A549 (cell line): Measurements from ENCODE around the gene APP. TPM values are rescaled to one million over a fixed set of nuclear protein-coding genes. Genes with fewer than 3 reads are reported as not detected.

Source experiments
- ATAC-seq, 2 experiments: fragments of 200-7000 bp in 1 of 2; fragments of >200 bp in 1 of 2; cut with Nextera tagmentation in 1 of 2; cut with Tn5 transposase in 1 of 2; 3 replicates each; pipeline versions ENCODE4 v1.8.0 to v1.9.1; 2018 to 2020; ENCODE audit warnings: mild to moderate bottlenecking in 1 of 2, moderate library complexity in 1 of 2
- CTCF ChIA-PET: fragments of 300-600 bp; sonication (Branson Sonifier 250); formaldehyde crosslinking; extraction: SDS; loops from one replicate; lab custom pipeline; 2021; ENCODE audit warnings: antibody characterized with exemption, inconsistent platforms; lab: Yijun Ruan, JAX
- POLR2A ChIA-PET: fragments of 350-600 bp; formaldehyde crosslinking; extraction: SDS; loops from one replicate; lab custom pipeline; 2021; ENCODE audit warnings: antibody characterized with exemption, inconsistent platforms; lab: Yijun Ruan, JAX
- DNase-seq, 2 experiments: peaks; one replicate each; pipeline versions ENCODE4 v3.0.0 to v3.0.0-alpha.2; 2011 to 2016; ENCODE audit warnings: low read depth in 1 of 2, low spot score in 1 of 2
- FAIRE-seq: peaks from 2 replicates; lab custom pipeline; 2011; peaks lifted over from hg19 to GRCh38; lab: Jason Lieb, UNC
- H3K27ac ChIP-seq, 2 experiments: fragments of >200 bp; sonication (Bioruptor Twin); formaldehyde crosslinking; 3 replicates each; pipeline ENCODE4 v1.5.1; 2016 to 2017
- H3K4me1 ChIP-seq: fragments of >200 bp; sonication (Bioruptor Twin); formaldehyde crosslinking; 3 replicates; pipeline ENCODE4 v1.6.1; 2016
- H3K4me2 ChIP-seq: fragments of >200 bp; sonication (Bioruptor Twin); formaldehyde crosslinking; 3 replicates; pipeline ENCODE4 v1.6.1; 2016
- H3K4me3 ChIP-seq: fragments of >200 bp; sonication (Bioruptor Twin); formaldehyde crosslinking; 3 replicates; pipeline ENCODE4 v1.5.1; 2016
- H3K9me3 ChIP-seq: fragments of >200 bp; sonication (Bioruptor Twin); formaldehyde crosslinking; 3 replicates; pipeline ENCODE4 v1.6.1; 2016
- ATOH8 ChIP-seq: fragments of 250-450 bp; sonication (Bioruptor Pico); IDR thresholded peaks from 2 replicates; pipeline ENCODE4 v1.5.0; 2020; ENCODE audit warnings: low read depth, mild to moderate bottlenecking, moderate library complexity
- BCL3 ChIP-seq: fragments of >200 bp; sonication (Bioruptor Twin); formaldehyde crosslinking; IDR thresholded peaks from 3 replicates; pipeline ENCODE4 v1.6.1; 2016
- CBX2 ChIP-seq: fragments of 200-600 bp; sonication (generic); IDR thresholded peaks from 2 replicates; pipeline ENCODE4 v1.6.1; 2016; ENCODE audit warnings: low read depth, mild to moderate bottlenecking, borderline replicate concordance
- CHD4 ChIP-seq: fragments of 200-600 bp; sonication (generic); IDR thresholded peaks from 2 replicates; pipeline ENCODE4 v1.6.1; 2016; ENCODE audit warnings: antibody characterized with exemption, mild to moderate bottlenecking, borderline replicate concordance
- E2F6 ChIP-seq: IDR thresholded peaks from 2 replicates; pipeline ENCODE4 v1.6.1; 2012; ENCODE audit warnings: low read depth, borderline replicate concordance
- ELK1 ChIP-seq: fragments of 150-350 bp; IDR thresholded peaks from 2 replicates; pipeline ENCODE4 v1.6.1; 2014; ENCODE audit warnings: low read depth, mild to moderate bottlenecking, low read length
- ESRRA ChIP-seq: fragments of 150-350 bp; IDR thresholded peaks from 2 replicates; pipeline ENCODE4 v1.6.1; 2014; ENCODE audit warnings: mild to moderate bottlenecking, low read length, borderline replicate concordance
- FOSB ChIP-seq: fragments of 250-450 bp; sonication (Bioruptor Pico); IDR thresholded peaks from 2 replicates; pipeline ENCODE4 v1.5.0; 2020; ENCODE audit warnings: mild to moderate bottlenecking, moderate library complexity
- GATA3 ChIP-seq: IDR thresholded peaks from 2 replicates; pipeline ENCODE4 v1.6.1; 2012; ENCODE audit warnings: borderline replicate concordance
- HEYL ChIP-seq: fragments of 250-450 bp; sonication (Bioruptor Pico); IDR thresholded peaks from 2 replicates; pipeline ENCODE4 v1.8.0; 2021; ENCODE audit warnings: mild to moderate bottlenecking, moderate library complexity
- JUN ChIP-seq, 2 experiments: fragments of >200 bp; sonication (Bioruptor Twin); formaldehyde crosslinking; IDR thresholded peaks; 2 replicates in 1 of 2; 3 replicates in 1 of 2; pipeline ENCODE4 v1.6.1; 2016 to 2017
- KDM5A ChIP-seq: fragments of 200-600 bp; sonication (generic); IDR thresholded peaks from 2 replicates; pipeline ENCODE4 v1.6.1; 2016; ENCODE audit warnings: antibody characterized with exemption, mild to moderate bottlenecking
- MAZ ChIP-seq: fragments of 150-350 bp; IDR thresholded peaks from 2 replicates; pipeline ENCODE4 v1.6.1; 2014; ENCODE audit warnings: antibody characterized with exemption, low read depth, low read length, borderline replicate concordance
- NFE2L2 ChIP-seq: fragments of 150-350 bp; conservative IDR thresholded peaks from 2 replicates; pipeline ENCODE4 v1.6.1; 2014; ENCODE audit warnings: low read length
- NPAS2 ChIP-seq: fragments of 250-450 bp; sonication (Bioruptor Pico); IDR thresholded peaks from 2 replicates; pipeline ENCODE4 v1.8.0; 2022; ENCODE audit warnings: mild to moderate bottlenecking, moderate library complexity, borderline replicate concordance
- POLR2AphosphoS2 ChIP-seq: conservative IDR thresholded peaks from 2 replicates; pipeline ENCODE4 v1.6.1; 2012; ENCODE audit warnings: low read length, improper control_type of control experiment, inconsistent platforms
- RAD21 ChIP-seq, 2 experiments: fragments of >200 bp in 1 of 2; sonication (Bioruptor Twin) in 1 of 2; formaldehyde crosslinking in 1 of 2; IDR thresholded peaks in 1 of 2; conservative IDR thresholded peaks in 1 of 2; 2 replicates in 1 of 2; 3 replicates in 1 of 2; pipeline ENCODE4 v1.6.1; 2012 to 2018; ENCODE audit warnings: inconsistent platforms in 1 of 2
- RARB ChIP-seq: fragments of 250-450 bp; sonication (Bioruptor Pico); IDR thresholded peaks from 2 replicates; pipeline ENCODE4 v1.8.0; 2021; ENCODE audit warnings: mild to moderate bottlenecking, moderate library complexity
- RCOR1 ChIP-seq: fragments of 150-350 bp; IDR thresholded peaks from 2 replicates; pipeline ENCODE4 v1.6.1; 2014; ENCODE audit warnings: antibody characterized with exemption, low read length, low read depth
- RNF2 ChIP-seq: fragments of 200-600 bp; sonication (generic); IDR thresholded peaks from 2 replicates; pipeline ENCODE4 v1.6.1; 2016; ENCODE audit warnings: low read depth, mild to moderate bottlenecking, antibody characterized with exemption, moderate library complexity, borderline replicate concordance
- SMC3 ChIP-seq: fragments of >200 bp; sonication (Bioruptor Twin); formaldehyde crosslinking; IDR thresholded peaks from 3 replicates; pipeline ENCODE4 v1.6.1; 2018; ENCODE audit warnings: inconsistent platforms
- TP53 ChIP-seq: fragments of 250-450 bp; sonication (Bioruptor Pico); IDR thresholded peaks from 2 replicates; pipeline ENCODE4 v1.5.0; 2021; ENCODE audit warnings: mild to moderate bottlenecking, moderate library complexity
- USF2 ChIP-seq: fragments of 450-650 bp; IDR thresholded peaks from 2 replicates; pipeline ENCODE4 v1.6.1; 2014; ENCODE audit warnings: antibody characterized with exemption
- WGBS: methylation state at CpG from one replicate; pipeline ENCODE4 v1.1.6; 2017; ENCODE audit errors: missing lambda C conversion rate; 5-methylcytosine and 5-hydroxymethylcytosine counted together
- polyA plus RNA-seq, 4 experiments: library from polyadenylated mRNA; depleted of rRNA in 3 of 4; stranded (reverse); fragments of >200 nt; fragmentation: RNase III in 1 of 4; extraction: RNeasy Plus Mini Kit Qiagen cat#74134 plus additional on column Dnase treatment in 1 of 4; gene quantifications; 2 replicates in 3 of 4; 3 replicates in 1 of 4; pipeline ENCODE4 v1.2.3, GENCODE V29; 2011 to 2017

The APP gene
- polyA plus RNA-seq, 2 of the 4 experiments (the other 2 are of a cell fraction) = 540 to 565 TPM

GRCh38 chr21:26118938-26119540, 51.5 kb downstream of the APP start:
- H3K4me1 ChIP-seq = peaks cover 29% of the 10 kb centered on the region
- no peak for FAIRE-seq
- ATAC-seq = no peak
- POLR2A ChIA-PET = no interaction called here
- H3K27ac ChIP-seq = no peak overlapping the region
- CTCF ChIA-PET = interaction anchor here (1.1 to 1.3 kb wide), 2 partner anchors 23 to 52 kb away, joined by 3 read pairs; partner anchors contain the start of gene APP
- no peak overlapping the region for H3K4me3 ChIP-seq
- WGBS = 91% methylated on average over 2 of the region's 2 CpGs
- no peaks in the 10 kb centered on the region for H3K9me3 ChIP-seq
- H3K4me2 ChIP-seq = no peak overlapping the region
- no peak for TF ChIP-seq CBX2
- TF ChIP-seq TP53 (CRISPR knock-in tag) = no peak
- TF ChIP-seq MAZ = no peak
- TF ChIP-seq, all 56 proteins: peak for 0
- DNase-seq = no peak

GRCh38 chr21:26117972-26118367, 52.6 kb downstream of the APP start:
- WGBS = 95% methylated on average over 3 of the region's 3 CpGs
- POLR2A ChIA-PET = no interaction called here

GRCh38 chr21:26117324-26117971, 53.1 kb downstream of the APP start:
- no peak overlapping the region for H3K4me3 ChIP-seq
- no peak overlapping the region for H3K27ac ChIP-seq
- no peaks in the 10 kb centered on the region for H3K9me3 ChIP-seq
- no peak for TF ChIP-seq HEYL (CRISPR knock-in tag)
- no peak for TF ChIP-seq TP53 (CRISPR knock-in tag)
- TF ChIP-seq E2F6 = no peak
- no peak for TF ChIP-seq RAD21 (conservative IDR thresholded peaks at IDR 0.05 in 1 of 2, IDR thresholded peaks at IDR 0.05 in 1 of 2)
- TF ChIP-seq CBX2 = no peak
- TF ChIP-seq FOSB (CRISPR knock-in tag) = no peak
- TF ChIP-seq USF2 = no peak
- no peak for TF ChIP-seq GATA3
- no peak for TF ChIP-seq RNF2
- ChIA-PET CTCF (no interaction called here), POLR2A (no interaction called here)
- FAIRE-seq = no peak
- H3K4me1 ChIP-seq = peaks cover 18% of the 10 kb centered on the region
- no peak for DNase-seq
- ATAC-seq = no peak
- no peak overlapping the region for H3K4me2 ChIP-seq
- WGBS = 92% methylated on average over 5 of the region's 5 CpGs

More at GRCh38 chr21:26117972-26118367, 52.6 kb downstream of the APP start:
- no peak for DNase-seq
- Histone ChIP-seq H3K27ac (no peak overlapping the region), H3K4me1 (peaks cover 20% of the 10 kb centered on the region), H3K9me3 (no peaks in the 10 kb centered on the region), H3K4me3 (no peak overlapping the region), H3K4me2 (no peak overlapping the region)
- ATAC-seq = no peak
- TF ChIP-seq RARB (CRISPR knock-in tag) = no peak
- no peak for TF ChIP-seq ESRRA
- TF ChIP-seq JUN (IDR thresholded peaks at IDR 0.05) = no peak
- TF ChIP-seq NPAS2 (CRISPR knock-in tag) = no peak
- no peak for TF ChIP-seq NFE2L2
- CTCF ChIA-PET = no interaction called here
- no peak for FAIRE-seq

GRCh38 chr21:26116456-26117011, 54.0 kb downstream of the APP start:
- ATAC-seq = no peak
- no peak for FAIRE-seq
- no peak for DNase-seq
- Histone ChIP-seq H3K4me2 (no peak overlapping the region), H3K27ac (no peak overlapping the region), H3K9me3 (no peaks in the 10 kb centered on the region), H3K4me3 (no peak overlapping the region), H3K4me1 (peaks cover 18% of the 10 kb centered on the region)
- 87% methylated on average over 5 of the region's 5 CpGs for WGBS
- POLR2A ChIA-PET = no interaction called here
- CTCF ChIA-PET = no interaction called here
- no peak for TF ChIP-seq ATOH8 (CRISPR knock-in tag)
- TF ChIP-seq RCOR1 = no peak
- no peak for TF ChIP-seq TP53 (CRISPR knock-in tag)
- TF ChIP-seq ESRRA = no peak
- no peak for TF ChIP-seq FOSB (CRISPR knock-in tag)
- no peak for TF ChIP-seq POLR2AphosphoS2
- TF ChIP-seq SMC3 = no peak
- no peak for TF ChIP-seq ELK1
- no peak for TF ChIP-seq HEYL (CRISPR knock-in tag)
- TF ChIP-seq CHD4 = no peak
- TF ChIP-seq BCL3 = no peak
- no peak for TF ChIP-seq KDM5A
